HCT116 (cell line): Measurements from ENCODE around the gene DHRS11. TPM values are rescaled to one million over a fixed set of nuclear protein-coding genes. Genes with fewer than 3 reads are reported as not detected.

Experiments used
- ATAC-seq: fragments of 200-7000 bp; cut with Tn5 transposase; 2 replicates; pipeline ENCODE4 v1.9.1; 2020; ENCODE audit warnings: mild to moderate bottlenecking, moderate library complexity
- BruUV-seq: library from RNA; stranded (reverse); fragments of 400-500 nt; replicated peaks from 2 replicates; lab custom pipeline; 2021; lab: Mats Ljungman, UMichigan
- CTCF ChIA-PET: fragments of 300-600 bp; sonication (Branson Sonifier 250); formaldehyde crosslinking; loops from one replicate; lab custom pipeline; 2021; ENCODE audit warnings: antibody characterized with exemption; lab: Charles Lee
- POLR2A ChIA-PET: fragments of 300-600, 350-600 bp; sonication (Branson Sonifier 250); formaldehyde crosslinking; loops from one replicate; lab custom pipeline; 2021; ENCODE audit warnings: antibody characterized with exemption; lab: Charles Lee
- RAD21 ChIA-PET, 2 experiments: fragments of 300-600 bp; sonication (Branson Sonifier 250); formaldehyde crosslinking; loops; one replicate each; lab custom pipeline; 2023; ENCODE audit warnings: low total read pairs in 2 of 2; ENCODE audit not compliant: uncharacterized antibody in 2 of 2, unreplicated experiment in 2 of 2, low non-redundant PET in 1 of 2; lab: Charles Lee
- DNase-seq: peaks from one replicate; pipeline ENCODE4 v3.0.0-alpha.2; 2010; ENCODE audit warnings: low read depth, low spot score
- H2AFZ ChIP-seq: fragments of 200-600 bp; shearing (Covaris generic), sonication (generic); 2 replicates; pipeline ENCODE4 v1.6.1; 2017; ENCODE audit warnings: low read depth, mixed run types, mixed read lengths, antibody characterized with exemption, low read length; ENCODE audit not compliant: poor library complexity, severe bottlenecking
- H3K27ac ChIP-seq: 2 replicates; pipeline ENCODE4 v1.5.1; 2012; ENCODE audit warnings: low read depth, low read length
- H3K27me3 ChIP-seq: fragments of 200-600 bp; sonication (generic); 2 replicates; pipeline ENCODE4 v1.6.1; 2016; ENCODE audit warnings: mixed run types, low read length, mixed read lengths; ENCODE audit not compliant: insufficient read depth
- H3K36me3 ChIP-seq, 2 experiments: fragments of 200-500 bp in 1 of 2; fragments of 200-600 bp in 1 of 2; sonication (Bioruptor generic) in 1 of 2; sonication (generic) in 1 of 2; 2 replicates each; pipeline versions ENCODE4 v1.5.1 to v1.6.1; 2014 to 2016; ENCODE audit warnings: low read length in 2 of 2, inconsistent platforms in 1 of 2, mixed read lengths in 1 of 2, mixed run types in 1 of 2; ENCODE audit not compliant: insufficient read depth in 2 of 2, control insufficient read depth in 1 of 2
- H3K4me1 ChIP-seq, 2 experiments: fragments of 200-600 bp in 1 of 2; sonication (generic) in 1 of 2; 2 replicates each; pipeline versions ENCODE4 v1.5.1 to v1.6.1; 2012 to 2017; ENCODE audit warnings: low read length in 2 of 2, inconsistent platforms in 1 of 2, mild to moderate bottlenecking in 1 of 2, mixed read lengths in 1 of 2, mixed run types in 1 of 2, moderate library complexity in 1 of 2; ENCODE audit not compliant: insufficient read depth in 2 of 2, control insufficient read depth in 1 of 2
- H3K4me2 ChIP-seq: fragments of 200-600 bp; sonication (generic); 2 replicates; pipeline ENCODE4 v1.6.1; 2017; ENCODE audit warnings: mixed run types, low read length, mixed read lengths
- H3K4me3 ChIP-seq, 2 experiments: fragments of 200-600 bp in 1 of 2; sonication (generic) in 1 of 2; replicated peaks in 1 of 2; 2 replicates each; pipeline ENCODE4 v1.5.1; 2011 to 2016; ENCODE audit warnings: low read length in 2 of 2, control low read depth in 1 of 2, low read depth in 1 of 2, mild to moderate bottlenecking in 1 of 2, mixed read lengths in 1 of 2, mixed run types in 1 of 2
- H3K79me2 ChIP-seq: fragments of 200-600 bp; sonication (generic); 2 replicates; pipeline ENCODE4 v1.6.1; 2017; ENCODE audit warnings: mild to moderate bottlenecking, mixed run types, low read length, moderate library complexity, mixed read lengths; ENCODE audit not compliant: insufficient read depth
- H3K9ac ChIP-seq: fragments of 200-600 bp; sonication (generic); 2 replicates; pipeline ENCODE4 v1.6.1; 2016; ENCODE audit warnings: low read length, mixed read lengths
- H3K9me2 ChIP-seq: fragments of 200-600 bp; sonication (generic), shearing (Covaris generic); 2 replicates; pipeline ENCODE4 v1.6.1; 2017; ENCODE audit warnings: mixed run types, mild to moderate bottlenecking, moderate library complexity; ENCODE audit not compliant: insufficient read depth
- H3K9me3 ChIP-seq, 2 experiments: fragments of 200-500 bp in 1 of 2; fragments of 200-600 bp in 1 of 2; sonication (Bioruptor generic) in 1 of 2; sonication (generic) in 1 of 2; 2 replicates each; pipeline ENCODE4 v1.6.1; 2014 to 2017; ENCODE audit warnings: low read length in 2 of 2, mixed read lengths in 2 of 2, inconsistent platforms in 1 of 2, low read depth in 1 of 2, mild to moderate bottlenecking in 1 of 2, mixed run types in 1 of 2, moderate library complexity in 1 of 2; ENCODE audit not compliant: control insufficient read depth in 1 of 2, insufficient read depth in 1 of 2
- H4K20me1 ChIP-seq: fragments of 200-600 bp; sonication (generic), shearing (Covaris generic); 2 replicates; pipeline ENCODE4 v1.6.1; 2017; ENCODE audit warnings: mixed run types, mild to moderate bottlenecking, moderate library complexity; ENCODE audit not compliant: insufficient read depth
- CEBPB ChIP-seq: IDR thresholded peaks from 2 replicates; pipeline ENCODE4 v1.6.1; 2012; ENCODE audit warnings: low read depth
- EGR1 ChIP-seq: IDR thresholded peaks from 2 replicates; pipeline ENCODE4 v1.6.1; 2012; ENCODE audit warnings: low read depth
- ELF1 ChIP-seq: IDR thresholded peaks from 2 replicates; pipeline ENCODE4 v1.6.1; 2012; ENCODE audit warnings: low read depth, borderline replicate concordance
- EZH2 ChIP-seq: fragments of 200-600 bp; sonication (generic); IDR thresholded peaks from 2 replicates; pipeline ENCODE4 v1.6.1; 2017; ENCODE audit warnings: antibody characterized with exemption, mixed run types
- FOSL1 ChIP-seq: IDR thresholded peaks from 2 replicates; pipeline ENCODE4 v1.6.1; 2012; ENCODE audit warnings: low read depth
- JUND ChIP-seq: IDR thresholded peaks from 2 replicates; pipeline ENCODE4 v1.6.1; 2012
- POLR2AphosphoS5 ChIP-seq: IDR thresholded peaks from 2 replicates; pipeline ENCODE4 v1.6.1; 2011; ENCODE audit warnings: mild to moderate bottlenecking, low read depth, low read length, moderate library complexity
- SIN3A ChIP-seq: IDR thresholded peaks from 2 replicates; pipeline ENCODE4 v1.6.1; 2012; ENCODE audit warnings: low read depth
- SP1 ChIP-seq: IDR thresholded peaks from 2 replicates; pipeline ENCODE4 v1.6.1; 2012; ENCODE audit warnings: low read depth
- SRF ChIP-seq: IDR thresholded peaks from 2 replicates; pipeline ENCODE4 v1.6.1; 2012; ENCODE audit warnings: low read depth
- TCF7L2 ChIP-seq: IDR thresholded peaks from 2 replicates; pipeline ENCODE4 v1.7.0; 2011; ENCODE audit warnings: borderline replicate concordance, inconsistent platforms; ENCODE audit not compliant: insufficient read depth, insufficient read length; ENCODE audit errors: extremely low read depth
- YY1 ChIP-seq: IDR thresholded peaks from 2 replicates; pipeline ENCODE4 v1.6.1; 2011; ENCODE audit warnings: low read length, low read depth, moderate library complexity, mild to moderate bottlenecking; ENCODE audit not compliant: insufficient replicate concordance; ENCODE audit errors: extremely low read depth
- ZFX ChIP-seq: fragments of 450-650 bp; IDR thresholded peaks from 2 replicates; pipeline ENCODE4 v1.6.1; 2017
- intact Hi-C: fragments of 100-400 bp; cut with micrococcal nuclease; formaldehyde crosslinking; loops from 2 replicates; pipeline ENCODE4 v1.10.0; 2022
- total RNA-seq: library from RNA; stranded (reverse); gene quantifications from one replicate; pipeline ENCODE4 v1.2.1, GENCODE V29; 2021; ENCODE audit not compliant: unreplicated experiment
- TF ChIP-seq, protein P1 (sequence below): IDR thresholded peaks from 2 replicates; pipeline ENCODE4 v1.6.1; 2012
- TF ChIP-seq, protein P2 (sequence below): IDR thresholded peaks from 2 replicates; pipeline ENCODE4 v1.6.1; 2011; ENCODE audit warnings: mild to moderate bottlenecking, low read length, moderate library complexity; ENCODE audit not compliant: insufficient replicate concordance; ENCODE audit errors: extremely low read depth
- TF ChIP-seq, protein P3 (sequence below): IDR thresholded peaks from 2 replicates; pipeline ENCODE4 v1.6.1; 2012; ENCODE audit warnings: low read depth

Gene DHRS11
- total RNA-seq, 1 experiment from 2014 or later: 21.5 TPM

DNA sequence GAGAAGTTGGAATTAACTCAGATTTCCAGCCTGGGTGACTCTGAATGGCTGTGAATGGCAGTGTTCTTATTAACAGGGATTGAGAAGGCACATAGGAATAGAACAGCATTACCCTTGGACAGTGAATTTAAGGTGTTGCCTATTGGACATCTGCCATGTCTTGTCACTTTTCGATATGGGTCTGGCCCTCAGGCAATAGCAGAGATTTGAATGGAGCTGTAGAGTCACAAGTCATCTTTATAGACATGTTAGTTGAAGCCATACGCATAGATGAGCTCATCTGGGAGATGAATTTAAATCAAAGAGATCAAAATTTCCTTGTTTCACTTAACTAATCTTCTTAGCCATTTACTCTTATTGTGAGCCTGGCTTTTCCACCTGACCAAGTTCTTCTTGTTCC, 14.9 kb upstream of the DHRS11 start:
- Histone ChIP-seq H3K4me2 (no peak overlapping the region), H3K4me3 (no peak overlapping the region), H2AFZ (no peak overlapping the region), H3K9ac (no peak overlapping the region), H3K79me2 (peaks cover 45% of the 10 kb centered on the region), H3K4me1 (no peaks in the 10 kb centered on the region), H3K9me2 (no peaks in the 10 kb centered on the region), H3K27ac (no peak overlapping the region), H3K36me3 (peaks cover 19 to 22% of the 10 kb centered on the region in 2 experiments; a peak in 3 of 4 replicates), H4K20me1 (no peaks in the 10 kb centered on the region), H3K27me3 (no peaks in the 10 kb centered on the region), H3K9me3 (no peaks in the 10 kb centered on the region)
- BruUV-seq: no TSS peak
- intact Hi-C loops: no loop called here
- TF ChIP-seq SP1: no peak
- no peak for TF ChIP-seq CEBPB
- no peak for TF ChIP-seq EZH2
- TF ChIP-seq SIN3A: no peak
- TF ChIP-seq, protein P1, sequence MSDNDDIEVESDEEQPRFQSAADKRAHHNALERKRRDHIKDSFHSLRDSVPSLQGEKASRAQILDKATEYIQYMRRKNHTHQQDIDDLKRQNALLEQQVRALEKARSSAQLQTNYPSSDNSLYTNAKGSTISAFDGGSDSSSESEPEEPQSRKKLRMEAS: no peak
- TF ChIP-seq ELF1: no peak
- ChIA-PET RAD21 (no interaction called here), CTCF (no interaction called here), POLR2A (no interaction called here)
- DNase-seq: no peak
- no peak for ATAC-seq

DNA sequence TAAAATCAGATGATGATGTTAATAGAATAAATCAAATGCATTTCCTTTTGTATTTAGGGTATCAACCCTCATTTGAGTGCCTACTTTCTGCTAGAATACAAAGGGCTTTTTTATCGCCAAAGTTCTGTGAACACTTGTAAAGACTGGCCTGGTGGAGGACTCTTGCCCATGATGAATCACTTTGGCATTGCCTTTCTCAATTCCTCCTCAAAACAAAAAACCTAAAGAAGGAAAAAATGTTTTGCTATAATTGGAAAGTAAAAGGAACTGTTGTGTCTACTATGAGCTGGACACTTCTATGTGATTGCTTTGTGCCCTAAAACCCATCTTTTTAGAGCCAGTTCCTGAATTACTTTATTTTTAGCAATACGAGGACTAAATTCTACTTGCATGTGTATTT, 13.0 kb upstream of the DHRS11 start:
- peaks cover 18 to 20% of the 10 kb centered on the region in 2 experiments; a peak in 3 of 4 replicates for H3K36me3 ChIP-seq
- H3K9me3 ChIP-seq: no peaks in the 10 kb centered on the region
- no peak overlapping the region for H3K4me3 ChIP-seq
- H2AFZ ChIP-seq: no peak overlapping the region
- CTCF ChIA-PET: no interaction called here
- POLR2A ChIA-PET: no interaction called here
- no peak overlapping the region for H3K27ac ChIP-seq
- peaks cover 43% of the 10 kb centered on the region for H3K79me2 ChIP-seq
- H3K27me3 ChIP-seq: no peaks in the 10 kb centered on the region
- TSS peak; percentile 17 for BruUV-seq
- intact Hi-C loops: no loop called here
- no peak for ATAC-seq
- no peaks in the 10 kb centered on the region for H3K4me1 ChIP-seq
- no peaks in the 10 kb centered on the region for H3K9me2 ChIP-seq
- DNase-seq: no peak
- no peaks in the 10 kb centered on the region for H4K20me1 ChIP-seq
- RAD21 ChIA-PET: no interaction called here
- H3K4me2 ChIP-seq: no peak overlapping the region
- no peak overlapping the region for H3K9ac ChIP-seq
- no peak for TF ChIP-seq SIN3A
- TF ChIP-seq SRF: no peak
- TF ChIP-seq YY1: no peak
- TF ChIP-seq, protein P2, sequence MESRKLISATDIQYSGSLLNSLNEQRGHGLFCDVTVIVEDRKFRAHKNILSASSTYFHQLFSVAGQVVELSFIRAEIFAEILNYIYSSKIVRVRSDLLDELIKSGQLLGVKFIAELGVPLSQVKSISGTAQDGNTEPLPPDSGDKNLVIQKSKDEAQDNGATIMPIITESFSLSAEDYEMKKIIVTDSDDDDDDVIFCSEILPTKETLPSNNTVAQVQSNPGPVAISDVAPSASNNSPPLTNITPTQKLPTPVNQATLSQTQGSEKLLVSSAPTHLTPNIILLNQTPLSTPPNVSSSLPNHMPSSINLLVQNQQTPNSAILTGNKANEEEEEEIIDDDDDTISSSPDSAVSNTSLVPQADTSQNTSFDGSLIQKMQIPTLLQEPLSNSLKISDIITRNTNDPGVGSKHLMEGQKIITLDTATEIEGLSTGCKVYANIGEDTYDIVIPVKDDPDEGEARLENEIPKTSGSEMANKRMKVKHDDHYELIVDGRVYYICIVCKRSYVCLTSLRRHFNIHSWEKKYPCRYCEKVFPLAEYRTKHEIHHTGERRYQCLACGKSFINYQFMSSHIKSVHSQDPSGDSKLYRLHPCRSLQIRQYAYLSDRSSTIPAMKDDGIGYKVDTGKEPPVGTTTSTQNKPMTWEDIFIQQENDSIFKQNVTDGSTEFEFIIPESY: no peak
- TF ChIP-seq CEBPB: no peak
- TF ChIP-seq EGR1: no peak
- TF ChIP-seq ZFX: no peak
- TF ChIP-seq, protein P3, sequence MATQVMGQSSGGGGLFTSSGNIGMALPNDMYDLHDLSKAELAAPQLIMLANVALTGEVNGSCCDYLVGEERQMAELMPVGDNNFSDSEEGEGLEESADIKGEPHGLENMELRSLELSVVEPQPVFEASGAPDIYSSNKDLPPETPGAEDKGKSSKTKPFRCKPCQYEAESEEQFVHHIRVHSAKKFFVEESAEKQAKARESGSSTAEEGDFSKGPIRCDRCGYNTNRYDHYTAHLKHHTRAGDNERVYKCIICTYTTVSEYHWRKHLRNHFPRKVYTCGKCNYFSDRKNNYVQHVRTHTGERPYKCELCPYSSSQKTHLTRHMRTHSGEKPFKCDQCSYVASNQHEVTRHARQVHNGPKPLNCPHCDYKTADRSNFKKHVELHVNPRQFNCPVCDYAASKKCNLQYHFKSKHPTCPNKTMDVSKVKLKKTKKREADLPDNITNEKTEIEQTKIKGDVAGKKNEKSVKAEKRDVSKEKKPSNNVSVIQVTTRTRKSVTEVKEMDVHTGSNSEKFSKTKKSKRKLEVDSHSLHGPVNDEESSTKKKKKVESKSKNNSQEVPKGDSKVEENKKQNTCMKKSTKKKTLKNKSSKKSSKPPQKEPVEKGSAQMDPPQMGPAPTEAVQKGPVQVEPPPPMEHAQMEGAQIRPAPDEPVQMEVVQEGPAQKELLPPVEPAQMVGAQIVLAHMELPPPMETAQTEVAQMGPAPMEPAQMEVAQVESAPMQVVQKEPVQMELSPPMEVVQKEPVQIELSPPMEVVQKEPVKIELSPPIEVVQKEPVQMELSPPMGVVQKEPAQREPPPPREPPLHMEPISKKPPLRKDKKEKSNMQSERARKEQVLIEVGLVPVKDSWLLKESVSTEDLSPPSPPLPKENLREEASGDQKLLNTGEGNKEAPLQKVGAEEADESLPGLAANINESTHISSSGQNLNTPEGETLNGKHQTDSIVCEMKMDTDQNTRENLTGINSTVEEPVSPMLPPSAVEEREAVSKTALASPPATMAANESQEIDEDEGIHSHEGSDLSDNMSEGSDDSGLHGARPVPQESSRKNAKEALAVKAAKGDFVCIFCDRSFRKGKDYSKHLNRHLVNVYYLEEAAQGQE: no peak
- TF ChIP-seq JUND: no peak
- no peak for TF ChIP-seq POLR2AphosphoS5
- no peak for TF ChIP-seq EZH2
- no peak for TF ChIP-seq ELF1
- TF ChIP-seq, protein P1: no peak
- TF ChIP-seq TCF7L2: no peak
- no peak for TF ChIP-seq FOSL1
